ENCODE data around the gene DOHH. TPM values are rescaled to one million over a fixed set of nuclear protein-coding genes. Genes with fewer than 3 reads are reported as not detected.

The DOHH gene
- total and polyA plus RNA-seq, 9 of the 15 experiments (the other 6 are each of a cell fraction or from before 2014, with no cell fraction given) = 0.14 to 47.2 (median 5.1) TPM

DNA sequence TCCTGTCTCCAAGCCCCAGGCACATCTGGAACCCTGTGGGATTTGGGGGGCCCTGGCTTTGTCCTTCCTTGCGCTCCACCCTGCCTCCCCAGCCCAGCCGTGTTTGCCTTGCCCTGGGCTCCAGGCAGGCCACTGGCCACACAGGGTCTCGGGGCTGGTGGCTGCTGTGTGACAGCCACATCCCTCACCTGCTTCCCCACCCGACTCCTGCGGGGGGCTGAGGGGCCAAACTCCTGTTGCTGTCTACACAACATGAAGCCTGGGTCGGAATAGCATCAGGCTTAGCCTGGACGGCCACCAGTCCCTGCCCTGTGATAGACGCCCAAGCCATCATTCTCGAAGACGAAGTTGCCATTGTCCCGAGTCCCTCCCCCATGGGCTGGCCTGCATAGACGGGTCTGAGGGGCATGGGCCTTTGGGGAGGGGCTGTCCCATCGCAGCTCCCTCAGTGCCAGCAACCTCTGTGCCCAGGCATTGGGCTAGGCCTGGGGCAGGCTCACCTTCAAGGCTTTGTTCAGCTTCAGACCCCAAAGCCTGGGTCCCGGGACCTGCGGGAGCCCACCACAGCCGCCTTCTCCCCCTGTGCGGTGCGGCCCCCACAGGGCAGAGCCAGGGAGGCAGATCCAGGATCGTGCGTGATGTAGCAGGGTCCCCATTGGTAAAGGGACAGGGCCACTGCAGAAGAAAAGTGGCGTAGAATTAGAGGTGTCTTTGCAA lies 23.0 kb upstream of the DOHH start (continued):
- TF ChIP-seq, protein P1, sequence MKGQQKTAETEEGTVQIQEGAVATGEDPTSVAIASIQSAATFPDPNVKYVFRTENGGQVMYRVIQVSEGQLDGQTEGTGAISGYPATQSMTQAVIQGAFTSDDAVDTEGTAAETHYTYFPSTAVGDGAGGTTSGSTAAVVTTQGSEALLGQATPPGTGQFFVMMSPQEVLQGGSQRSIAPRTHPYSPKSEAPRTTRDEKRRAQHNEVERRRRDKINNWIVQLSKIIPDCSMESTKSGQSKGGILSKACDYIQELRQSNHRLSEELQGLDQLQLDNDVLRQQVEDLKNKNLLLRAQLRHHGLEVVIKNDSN (CRISPR knock-in tag; IDR thresholded peaks at IDR 0.05) = no peak
- TF ChIP-seq, protein P2, sequence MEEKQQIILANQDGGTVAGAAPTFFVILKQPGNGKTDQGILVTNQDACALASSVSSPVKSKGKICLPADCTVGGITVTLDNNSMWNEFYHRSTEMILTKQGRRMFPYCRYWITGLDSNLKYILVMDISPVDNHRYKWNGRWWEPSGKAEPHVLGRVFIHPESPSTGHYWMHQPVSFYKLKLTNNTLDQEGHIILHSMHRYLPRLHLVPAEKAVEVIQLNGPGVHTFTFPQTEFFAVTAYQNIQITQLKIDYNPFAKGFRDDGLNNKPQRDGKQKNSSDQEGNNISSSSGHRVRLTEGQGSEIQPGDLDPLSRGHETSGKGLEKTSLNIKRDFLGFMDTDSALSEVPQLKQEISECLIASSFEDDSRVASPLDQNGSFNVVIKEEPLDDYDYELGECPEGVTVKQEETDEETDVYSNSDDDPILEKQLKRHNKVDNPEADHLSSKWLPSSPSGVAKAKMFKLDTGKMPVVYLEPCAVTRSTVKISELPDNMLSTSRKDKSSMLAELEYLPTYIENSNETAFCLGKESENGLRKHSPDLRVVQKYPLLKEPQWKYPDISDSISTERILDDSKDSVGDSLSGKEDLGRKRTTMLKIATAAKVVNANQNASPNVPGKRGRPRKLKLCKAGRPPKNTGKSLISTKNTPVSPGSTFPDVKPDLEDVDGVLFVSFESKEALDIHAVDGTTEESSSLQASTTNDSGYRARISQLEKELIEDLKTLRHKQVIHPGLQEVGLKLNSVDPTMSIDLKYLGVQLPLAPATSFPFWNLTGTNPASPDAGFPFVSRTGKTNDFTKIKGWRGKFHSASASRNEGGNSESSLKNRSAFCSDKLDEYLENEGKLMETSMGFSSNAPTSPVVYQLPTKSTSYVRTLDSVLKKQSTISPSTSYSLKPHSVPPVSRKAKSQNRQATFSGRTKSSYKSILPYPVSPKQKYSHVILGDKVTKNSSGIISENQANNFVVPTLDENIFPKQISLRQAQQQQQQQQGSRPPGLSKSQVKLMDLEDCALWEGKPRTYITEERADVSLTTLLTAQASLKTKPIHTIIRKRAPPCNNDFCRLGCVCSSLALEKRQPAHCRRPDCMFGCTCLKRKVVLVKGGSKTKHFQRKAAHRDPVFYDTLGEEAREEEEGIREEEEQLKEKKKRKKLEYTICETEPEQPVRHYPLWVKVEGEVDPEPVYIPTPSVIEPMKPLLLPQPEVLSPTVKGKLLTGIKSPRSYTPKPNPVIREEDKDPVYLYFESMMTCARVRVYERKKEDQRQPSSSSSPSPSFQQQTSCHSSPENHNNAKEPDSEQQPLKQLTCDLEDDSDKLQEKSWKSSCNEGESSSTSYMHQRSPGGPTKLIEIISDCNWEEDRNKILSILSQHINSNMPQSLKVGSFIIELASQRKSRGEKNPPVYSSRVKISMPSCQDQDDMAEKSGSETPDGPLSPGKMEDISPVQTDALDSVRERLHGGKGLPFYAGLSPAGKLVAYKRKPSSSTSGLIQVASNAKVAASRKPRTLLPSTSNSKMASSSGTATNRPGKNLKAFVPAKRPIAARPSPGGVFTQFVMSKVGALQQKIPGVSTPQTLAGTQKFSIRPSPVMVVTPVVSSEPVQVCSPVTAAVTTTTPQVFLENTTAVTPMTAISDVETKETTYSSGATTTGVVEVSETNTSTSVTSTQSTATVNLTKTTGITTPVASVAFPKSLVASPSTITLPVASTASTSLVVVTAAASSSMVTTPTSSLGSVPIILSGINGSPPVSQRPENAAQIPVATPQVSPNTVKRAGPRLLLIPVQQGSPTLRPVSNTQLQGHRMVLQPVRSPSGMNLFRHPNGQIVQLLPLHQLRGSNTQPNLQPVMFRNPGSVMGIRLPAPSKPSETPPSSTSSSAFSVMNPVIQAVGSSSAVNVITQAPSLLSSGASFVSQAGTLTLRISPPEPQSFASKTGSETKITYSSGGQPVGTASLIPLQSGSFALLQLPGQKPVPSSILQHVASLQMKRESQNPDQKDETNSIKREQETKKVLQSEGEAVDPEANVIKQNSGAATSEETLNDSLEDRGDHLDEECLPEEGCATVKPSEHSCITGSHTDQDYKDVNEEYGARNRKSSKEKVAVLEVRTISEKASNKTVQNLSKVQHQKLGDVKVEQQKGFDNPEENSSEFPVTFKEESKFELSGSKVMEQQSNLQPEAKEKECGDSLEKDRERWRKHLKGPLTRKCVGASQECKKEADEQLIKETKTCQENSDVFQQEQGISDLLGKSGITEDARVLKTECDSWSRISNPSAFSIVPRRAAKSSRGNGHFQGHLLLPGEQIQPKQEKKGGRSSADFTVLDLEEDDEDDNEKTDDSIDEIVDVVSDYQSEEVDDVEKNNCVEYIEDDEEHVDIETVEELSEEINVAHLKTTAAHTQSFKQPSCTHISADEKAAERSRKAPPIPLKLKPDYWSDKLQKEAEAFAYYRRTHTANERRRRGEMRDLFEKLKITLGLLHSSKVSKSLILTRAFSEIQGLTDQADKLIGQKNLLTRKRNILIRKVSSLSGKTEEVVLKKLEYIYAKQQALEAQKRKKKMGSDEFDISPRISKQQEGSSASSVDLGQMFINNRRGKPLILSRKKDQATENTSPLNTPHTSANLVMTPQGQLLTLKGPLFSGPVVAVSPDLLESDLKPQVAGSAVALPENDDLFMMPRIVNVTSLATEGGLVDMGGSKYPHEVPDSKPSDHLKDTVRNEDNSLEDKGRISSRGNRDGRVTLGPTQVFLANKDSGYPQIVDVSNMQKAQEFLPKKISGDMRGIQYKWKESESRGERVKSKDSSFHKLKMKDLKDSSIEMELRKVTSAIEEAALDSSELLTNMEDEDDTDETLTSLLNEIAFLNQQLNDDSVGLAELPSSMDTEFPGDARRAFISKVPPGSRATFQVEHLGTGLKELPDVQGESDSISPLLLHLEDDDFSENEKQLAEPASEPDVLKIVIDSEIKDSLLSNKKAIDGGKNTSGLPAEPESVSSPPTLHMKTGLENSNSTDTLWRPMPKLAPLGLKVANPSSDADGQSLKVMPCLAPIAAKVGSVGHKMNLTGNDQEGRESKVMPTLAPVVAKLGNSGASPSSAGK (IDR thresholded peaks at IDR 0.05) = no peak
